Keratinocyte (primary cell): ENCODE measurements around the gene SPATA6. TPM values are rescaled to one million over a fixed set of nuclear protein-coding genes. Genes with fewer than 3 reads are reported as not detected.

ENCODE experiments used
- DNase-seq: peaks from one replicate; pipeline ENCODE4 v3.0.0-alpha.2; 2011; ENCODE audit warnings: low read depth, missing footprints, low spot score
- FAIRE-seq: peaks from 2 replicates; lab custom pipeline; 2011; peaks lifted over from hg19 to GRCh38; lab: Jason Lieb, UNC
- H2AFZ ChIP-seq: 2 replicates; pipeline ENCODE4 v1.6.0; 2012; ENCODE audit warnings: low read length, control low read depth, inconsistent platforms; ENCODE audit not compliant: control insufficient read depth
- H3K27ac ChIP-seq: 2 replicates; pipeline ENCODE4 v1.5.1; 2011; ENCODE audit warnings: low read length; ENCODE audit not compliant: control insufficient read depth, insufficient read depth
- H3K27me3 ChIP-seq: 3 replicates; pipeline ENCODE4 v1.6.0; 2011; ENCODE audit warnings: low read length; ENCODE audit not compliant: control insufficient read depth, insufficient read depth; ENCODE audit errors: extremely low read depth
- H3K36me3 ChIP-seq, 2 experiments: 2 replicates in 1 of 2; 3 replicates in 1 of 2; pipeline ENCODE4 v1.5.1; 2011; ENCODE audit warnings: low read length in 2 of 2, mild to moderate bottlenecking in 1 of 2; ENCODE audit not compliant: control insufficient read depth in 2 of 2, insufficient read depth in 2 of 2; ENCODE audit errors: extremely low read depth in 1 of 2
- H3K4me1 ChIP-seq: 3 replicates; pipeline ENCODE4 v1.5.1; 2011; ENCODE audit warnings: low read length; ENCODE audit not compliant: control insufficient read depth, insufficient read depth; ENCODE audit errors: extremely low read depth
- H3K4me2 ChIP-seq: 3 replicates; pipeline ENCODE4 v1.6.0; 2011; ENCODE audit warnings: low read depth, low read length; ENCODE audit not compliant: control insufficient read depth, insufficient read depth; ENCODE audit errors: extremely low read depth
- H3K4me3 ChIP-seq, 3 experiments: fragments of 200-600 bp in 1 of 3; sonication (generic) in 1 of 3; 2 replicates in 2 of 3; 3 replicates in 1 of 3; pipeline ENCODE4 v1.5.1; 2011 to 2016; ENCODE audit warnings: low read length in 3 of 3, mild to moderate bottlenecking in 3 of 3, control low read depth in 2 of 3, inconsistent platforms in 1 of 3, low read depth in 1 of 3, mixed read lengths in 1 of 3, mixed run types in 1 of 3, moderate library complexity in 1 of 3; ENCODE audit not compliant: control insufficient read depth in 2 of 3, insufficient read depth in 2 of 3; ENCODE audit errors: extremely low read depth in 1 of 3
- H3K79me2 ChIP-seq: 2 replicates; pipeline ENCODE4 v1.6.0; 2012; ENCODE audit warnings: low read length; ENCODE audit not compliant: control insufficient read depth, insufficient read depth
- H3K9ac ChIP-seq: 3 replicates; pipeline ENCODE4 v1.6.0; 2011; ENCODE audit warnings: low read length; ENCODE audit not compliant: control insufficient read depth, insufficient read depth; ENCODE audit errors: extremely low read depth
- H3K9me1 ChIP-seq: 3 replicates; pipeline ENCODE4 v1.6.0; 2011; ENCODE audit warnings: low read length; ENCODE audit not compliant: control insufficient read depth, insufficient read depth; ENCODE audit errors: extremely low read depth
- H3K9me3 ChIP-seq: 2 replicates; pipeline ENCODE4 v1.5.1; 2012; ENCODE audit warnings: low read depth, low read length; ENCODE audit not compliant: control insufficient read depth
- H4K20me1 ChIP-seq: 3 replicates; pipeline ENCODE4 v1.6.0; 2011; ENCODE audit warnings: low read length; ENCODE audit not compliant: control insufficient read depth, insufficient read depth; ENCODE audit errors: extremely low read depth
- CTCF ChIP-seq, 3 experiments: IDR thresholded peaks in 1 of 3; conservative IDR thresholded peaks in 1 of 3; optimal IDR thresholded peaks in 1 of 3; 2 replicates in 2 of 3; 3 replicates in 1 of 3; pipeline versions ENCODE3 to v1.5.1; 2011; ENCODE audit warnings: low read length in 3 of 3, mild to moderate bottlenecking in 3 of 3, moderate library complexity in 2 of 3, control low read depth in 1 of 3, inconsistent platforms in 1 of 3; ENCODE audit not compliant: insufficient read depth in 2 of 3; ENCODE audit errors: extremely low read depth in 1 of 3
- EZH2 ChIP-seq: IDR thresholded peaks from one replicate; pipeline ENCODE4 v1.6.1; 2012; ENCODE audit warnings: inconsistent platforms, mild to moderate bottlenecking, low read length, moderate library complexity
- dilution Hi-C: fragments of 300-500 bp; cut with MboI; formaldehyde crosslinking; loops from one replicate; pipeline ENCODE4 v1.7.0; 2020; ENCODE audit warnings: low sequenced_read_pairs; ENCODE audit not compliant: extremely low pct_ligation_motif_present
- polyA plus RNA-seq, 5 experiments: library from polyadenylated mRNA; depleted of rRNA in 3 of 5; stranded (reverse) in 3 of 5; stranded (forward) in 1 of 5; unstranded in 1 of 5; fragments of >200 nt; gene quantifications; 1 replicate in 1 of 5; 2 replicates in 3 of 5; 3 replicates in 1 of 5; pipeline versions ENCODE4 v1.2.1 to v1.2.3, GENCODE V29; 2011 to 2012; ENCODE audit warnings: missing spikeins in 2 of 5, low read depth in 1 of 5, low replicate concordance in 1 of 5

The SPATA6 gene
- polyA plus RNA-seq, 1 donor (not counting 4 experiments of a cell fraction or from before 2014, with no cell fraction given) = 1.7 TPM

DNA sequence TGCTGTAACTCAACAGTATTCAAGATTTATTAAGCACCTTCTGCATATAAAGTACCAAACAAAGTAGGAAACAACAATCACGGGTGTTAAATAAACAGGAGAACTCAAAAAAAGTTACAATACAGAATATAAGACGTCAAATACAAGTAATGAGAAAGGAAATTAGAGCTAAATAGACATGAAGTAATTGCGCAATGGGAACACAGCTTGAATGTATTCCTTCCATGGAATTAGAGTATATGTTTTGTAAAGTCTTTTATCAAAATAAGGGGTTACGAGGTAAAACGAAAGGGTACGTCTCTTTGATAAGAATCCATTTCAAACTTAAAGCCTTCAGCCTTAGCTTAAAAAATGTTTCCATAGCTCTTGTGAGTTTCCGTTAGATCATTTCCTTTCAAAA is 109.1 kb downstream of the SPATA6 start:
- Histone ChIP-seq H4K20me1 (no peaks in the 10 kb centered on the region), H3K36me3 (no peaks in the 10 kb centered on the region), H3K4me1 (no peaks in the 10 kb centered on the region), H3K27me3 (no peaks in the 10 kb centered on the region), H3K79me2 (no peaks in the 10 kb centered on the region), H3K9me3 (no peaks in the 10 kb centered on the region), H3K9ac (no peak overlapping the region), H3K4me2 (no peak overlapping the region), H2AFZ (no peak overlapping the region), H3K4me3 (no peak overlapping the region), H3K9me1 (no peaks in the 10 kb centered on the region), H3K27ac (no peak overlapping the region)
- no peak for DNase-seq
- dilution Hi-C loops = no loop called here
- FAIRE-seq = no peak
- TF ChIP-seq CTCF (optimal IDR thresholded peaks at IDR 0.05 in 1 of 3, IDR thresholded peaks at IDR 0.05 in 1 of 3, conservative IDR thresholded peaks at IDR 0.05 in 1 of 3; ENCODE audit: extremely low read depth in 1 of 3, insufficient read depth in 2 of 3, low read length in 3 of 3) (no peak), EZH2 (no peak)

- Histone ChIP-seq H3K27ac (no peak overlapping the region), H3K79me2 (no peaks in the 10 kb centered on the region), H3K27me3 (no peaks in the 10 kb centered on the region), H3K36me3 (no peaks in the 10 kb centered on the region), H3K4me1 (no peaks in the 10 kb centered on the region), H3K9me3 (no peaks in the 10 kb centered on the region), H3K4me2 (no peak overlapping the region), H2AFZ (no peak overlapping the region), H3K4me3 (no peak overlapping the region), H3K9ac (no peak overlapping the region), H3K9me1 (no peaks in the 10 kb centered on the region), H4K20me1 (no peaks in the 10 kb centered on the region)
- dilution Hi-C loops = no loop called here
- FAIRE-seq = no peak
- TF ChIP-seq EZH2 (no peak), CTCF (optimal IDR thresholded peaks at IDR 0.05 in 1 of 3, IDR thresholded peaks at IDR 0.05 in 1 of 3, conservative IDR thresholded peaks at IDR 0.05 in 1 of 3; ENCODE audit: extremely low read depth in 1 of 3, insufficient read depth in 2 of 3, low read length in 3 of 3) (no peak)
- DNase-seq = no peak
Measured at GRCh38 chr1:48356901-48357300, 115.1 kb downstream of the SPATA6 start.
